IPS DF 6.9 (cell line): ENCODE results near the gene MARCKSL1.

Experiments used
- DNase-seq: peaks from one replicate; pipeline ENCODE4 v3.0.0-alpha.2; 2013; ENCODE audit warnings: low read depth, low spot score
- H3K27ac ChIP-seq: one replicate; pipeline ENCODE4 v1.5.1; 2013; ENCODE audit warnings: low read length, control low read depth
- H3K27me3 ChIP-seq: 2 replicates; pipeline ENCODE4 v1.6.1; 2013; ENCODE audit warnings: mild to moderate bottlenecking, low read length; ENCODE audit not compliant: control insufficient read depth, insufficient read depth
- H3K36me3 ChIP-seq: 2 replicates; pipeline ENCODE4 v1.6.1; 2013; ENCODE audit warnings: low read length; ENCODE audit not compliant: control insufficient read depth, insufficient read depth
- H3K4me1 ChIP-seq: 2 replicates; pipeline ENCODE4 v1.6.1; 2013; ENCODE audit warnings: low read length; ENCODE audit not compliant: control insufficient read depth, insufficient read depth
- H3K4me3 ChIP-seq: 2 replicates; pipeline ENCODE4 v1.5.1; 2013; ENCODE audit warnings: mild to moderate bottlenecking, low read length
- H3K9me3 ChIP-seq: 2 replicates; pipeline ENCODE4 v1.6.1; 2013; ENCODE audit warnings: low read length, inconsistent platforms; ENCODE audit not compliant: control insufficient read depth, insufficient read depth
- WGBS: extraction: QIAGEN DNeasy Blood & Tissue Kit; methylation state at CpG from one replicate; pipeline ENCODE4 v1.1.7; 2013; ENCODE audit warnings: mixed read lengths, missing lambda C conversion rate; ENCODE audit not compliant: insufficient read length, insufficient coverage; 5-methylcytosine and 5-hydroxymethylcytosine counted together

The MARCKSL1 gene

DNA sequence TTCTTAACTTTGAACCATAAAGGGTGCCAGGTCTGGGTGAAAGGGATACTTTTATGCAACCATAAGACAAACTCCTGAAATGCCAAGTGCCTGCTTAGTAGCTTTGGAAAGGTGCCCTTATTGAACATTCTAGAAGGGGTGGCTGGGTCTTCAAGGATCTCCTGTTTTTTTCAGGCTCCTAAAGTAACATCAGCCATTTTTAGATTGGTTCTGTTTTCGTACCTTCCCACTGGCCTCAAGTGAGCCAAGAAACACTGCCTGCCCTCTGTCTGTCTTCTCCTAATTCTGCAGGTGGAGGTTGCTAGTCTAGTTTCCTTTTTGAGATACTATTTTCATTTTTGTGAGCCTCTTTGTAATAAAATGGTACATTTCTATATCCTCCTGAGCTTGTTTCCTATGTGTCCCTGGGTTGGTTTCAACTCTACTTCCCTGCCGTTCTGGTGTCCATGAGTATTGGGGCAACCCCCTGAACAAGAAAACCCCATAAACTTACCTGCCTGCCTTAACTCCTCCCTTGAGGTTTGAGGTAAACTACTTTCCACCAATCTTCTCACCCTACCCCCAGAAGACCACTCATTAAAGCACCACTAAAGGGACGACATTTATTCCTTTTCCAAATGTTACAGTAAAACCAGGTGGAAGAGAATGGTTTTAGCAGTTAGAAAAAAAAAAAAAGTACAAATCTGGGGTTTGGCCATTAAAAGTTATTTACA is 2.6 kb downstream of the MARCKSL1 start:
- Histone ChIP-seq H3K4me3 (no peak overlapping the region), H3K27me3 (no peaks in the 10 kb centered on the region), H3K36me3 (peaks cover 28% of the 10 kb centered on the region; the same call in 1 of the 2 replicates), H3K9me3 (no peaks in the 10 kb centered on the region), H3K27ac (no peak overlapping the region), H3K4me1 (peaks cover 11% of the 10 kb centered on the region)
- WGBS: no CpG with 5 or more reads among the region's 3 CpGs
- DNase-seq: no peak

DNA sequence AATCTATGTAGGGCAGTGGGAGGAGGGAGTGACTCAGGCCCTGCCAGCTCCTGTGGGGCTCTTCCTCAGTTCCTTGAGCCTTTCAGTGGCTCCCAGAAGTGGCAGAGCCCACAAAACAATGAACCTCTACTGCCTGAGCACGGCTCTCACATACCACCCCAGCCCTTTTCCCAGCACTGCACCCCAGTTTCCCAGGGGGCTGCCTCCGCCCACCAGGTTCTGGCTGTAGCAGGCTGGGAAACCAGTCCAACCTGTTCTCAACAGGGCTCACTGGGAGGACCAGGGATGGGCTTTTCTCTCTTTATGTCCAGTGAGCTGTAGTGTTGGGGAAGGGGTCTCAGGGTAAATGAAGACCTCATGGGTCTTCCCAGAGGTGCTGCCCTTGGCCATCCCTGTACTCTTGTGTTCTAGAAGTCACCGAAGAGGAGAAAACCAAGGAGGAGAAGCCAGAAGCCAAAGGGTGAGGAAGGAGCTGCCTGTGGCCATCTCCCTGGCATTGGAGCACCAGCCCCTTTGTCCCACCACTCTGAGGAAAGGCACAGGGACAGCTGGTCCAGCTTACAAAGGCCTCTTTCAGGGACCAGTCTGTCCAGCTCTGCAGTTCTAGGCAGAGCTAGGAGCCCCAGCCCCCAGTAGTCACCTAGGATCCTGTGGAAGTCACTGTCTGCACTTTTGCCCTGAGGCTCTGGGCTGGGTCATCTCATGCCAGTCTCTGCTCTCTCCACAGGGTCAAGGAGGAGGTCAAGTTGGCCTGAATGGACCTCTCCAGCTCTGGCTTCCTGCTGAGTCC is 3.5 kb downstream of the MARCKSL1 start:
- Histone ChIP-seq H3K27me3 (no peaks in the 10 kb centered on the region), H3K4me3 (no peak overlapping the region), H3K4me1 (peaks cover 11% of the 10 kb centered on the region), H3K36me3 (peaks cover 28% of the 10 kb centered on the region; the same call in 1 of the 2 replicates), H3K27ac (no peak overlapping the region), H3K9me3 (no peaks in the 10 kb centered on the region)
- DNase-seq: no peak
- no CpG with 5 or more reads among the region's 3 CpGs for WGBS

- H3K9me3 ChIP-seq: no peaks in the 10 kb centered on the region
- H3K27me3 ChIP-seq: no peaks in the 10 kb centered on the region
- H3K27ac ChIP-seq: no peak overlapping the region
- WGBS: no CpG with 5 or more reads among the region's 12 CpGs
- DNase-seq: no peak
- H3K4me1 ChIP-seq: peaks cover 8% of the 10 kb centered on the region
- H3K4me3 ChIP-seq: no peak overlapping the region
- peaks cover 34% of the 10 kb centered on the region; the same call in 1 of the 2 replicates for H3K36me3 ChIP-seq
Observed at GRCh38 chr1:32331549-32331948, 4.5 kb downstream of the MARCKSL1 start.

- WGBS: no CpG with 5 or more reads among the region's 12 CpGs
- DNase-seq: no peak
Observed at GRCh38 chr1:32330558-32331151, 5.4 kb downstream of the MARCKSL1 start.

DNA sequence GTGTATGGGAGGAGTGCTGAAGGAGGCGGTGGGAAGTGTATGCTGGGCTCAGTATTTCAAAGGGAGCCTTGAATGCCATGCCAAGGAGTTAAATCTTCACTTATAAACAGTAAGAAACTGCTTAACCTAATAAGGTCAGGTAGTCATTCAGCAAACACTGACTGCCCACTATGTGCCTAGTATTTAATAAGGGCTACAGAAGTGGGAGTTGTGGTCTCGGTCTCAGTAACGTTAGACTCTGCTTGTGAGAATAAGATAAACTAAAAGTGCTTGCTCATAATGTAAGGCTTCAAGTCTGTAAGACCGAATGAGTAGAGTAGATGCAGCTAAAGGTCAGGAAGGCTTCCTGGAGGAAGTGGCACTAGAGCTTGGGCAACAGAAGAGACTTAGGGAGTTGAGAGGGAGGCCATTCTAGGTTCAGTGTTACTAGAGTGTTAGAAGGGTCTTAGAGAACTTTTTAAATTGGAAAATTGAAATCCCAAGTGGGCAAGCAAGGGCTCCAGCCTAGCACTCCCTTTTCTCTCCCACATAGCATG is 6.0 kb downstream of the MARCKSL1 start:
- no peak overlapping the region for H3K4me3 ChIP-seq
- H3K4me1 ChIP-seq: peaks cover 8% of the 10 kb centered on the region; the same call in 1 of the 2 replicates
- H3K36me3 ChIP-seq: peaks cover 34% of the 10 kb centered on the region; the same call in 1 of the 2 replicates
- H3K27me3 ChIP-seq: no peaks in the 10 kb centered on the region
- DNase-seq: no peak
- H3K9me3 ChIP-seq: no peaks in the 10 kb centered on the region
- no CpG with 5 or more reads among the region's 4 CpGs for WGBS
- no peak overlapping the region for H3K27ac ChIP-seq

More at GRCh38 chr1:32330558-32331151, 5.4 kb downstream of the MARCKSL1 start:
- Histone ChIP-seq H3K4me1 (peaks cover 8% of the 10 kb centered on the region; the same call in 1 of the 2 replicates), H3K9me3 (no peaks in the 10 kb centered on the region), H3K27ac (no peak overlapping the region), H3K4me3 (no peak overlapping the region), H3K36me3 (peaks cover 34% of the 10 kb centered on the region; the same call in 1 of the 2 replicates), H3K27me3 (no peaks in the 10 kb centered on the region)

GRCh38 chr1:32327204-32327603 is 8.8 kb downstream of the MARCKSL1 start:
- H3K36me3 ChIP-seq: peaks cover 22% of the 10 kb centered on the region; the same call in 1 of the 2 replicates
- WGBS: no CpG with 5 or more reads among the region's 11 CpGs

GRCh38 chr1:32321712-32322291 is 14.2 kb downstream of the MARCKSL1 start:
- Histone ChIP-seq H3K4me1 (no peaks in the 10 kb centered on the region), H3K4me3 (no peak overlapping the region), H3K27me3 (no peaks in the 10 kb centered on the region), H3K9me3 (no peaks in the 10 kb centered on the region), H3K27ac (no peak overlapping the region), H3K36me3 (peaks cover 5% of the 10 kb centered on the region; the same call in 1 of the 2 replicates)
- WGBS: no CpG with 5 or more reads among the region's 5 CpGs
- no peak for DNase-seq

More at GRCh38 chr1:32327204-32327603, 8.8 kb downstream of the MARCKSL1 start:
- Histone ChIP-seq H3K9me3 (no peaks in the 10 kb centered on the region), H3K27ac (no peak overlapping the region), H3K27me3 (no peaks in the 10 kb centered on the region), H3K4me3 (no peak overlapping the region), H3K4me1 (no peaks in the 10 kb centered on the region)
- no peak for DNase-seq

DNA sequence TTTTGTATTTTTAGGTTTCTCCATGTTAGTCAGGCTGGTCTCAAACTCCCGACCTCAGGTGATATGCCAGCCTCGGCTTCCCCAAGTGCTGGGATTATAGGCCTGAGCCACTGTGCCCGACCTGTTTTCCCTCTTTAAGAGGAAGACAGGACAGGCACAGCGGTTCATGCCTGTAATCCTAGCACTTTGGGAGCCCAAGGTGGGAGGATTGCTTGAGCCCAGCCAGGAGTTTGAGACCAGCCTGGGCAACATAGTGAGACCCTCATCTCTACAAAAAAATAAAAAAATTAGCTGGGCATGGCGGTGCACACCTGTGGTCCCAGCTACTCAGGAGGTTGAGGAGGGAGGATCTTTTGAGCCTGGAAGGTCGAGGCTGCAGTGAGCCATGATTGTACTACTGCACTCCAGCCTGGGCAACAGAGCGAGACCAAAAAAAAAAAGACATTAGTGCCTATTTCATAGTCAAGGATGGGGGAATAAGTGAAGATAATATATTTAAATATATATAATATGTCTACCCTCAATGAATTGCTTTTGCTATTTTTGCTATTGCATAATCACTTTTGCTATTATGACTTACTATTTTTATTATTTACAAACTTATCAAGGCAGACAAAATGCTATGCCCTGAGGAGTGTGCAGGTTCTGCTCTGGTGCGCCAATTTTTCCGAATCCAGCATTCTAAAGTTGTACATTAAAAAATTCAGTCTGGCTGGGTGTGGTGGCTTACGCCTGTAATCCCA is 17.7 kb downstream of the MARCKSL1 start:
- no peak overlapping the region for H3K27ac ChIP-seq
- H3K4me1 ChIP-seq: no peaks in the 10 kb centered on the region
- DNase-seq: no peak
- WGBS: no CpG with 5 or more reads among the region's 10 CpGs
- H3K36me3 ChIP-seq: peaks cover 4% of the 10 kb centered on the region; the same call in 1 of the 2 replicates
- no peaks in the 10 kb centered on the region for H3K9me3 ChIP-seq
- no peak overlapping the region for H3K4me3 ChIP-seq
- H3K27me3 ChIP-seq: no peaks in the 10 kb centered on the region

GRCh38 chr1:32316903-32317277 is 19.1 kb downstream of the MARCKSL1 start:
- Histone ChIP-seq H3K4me3 (no peak overlapping the region), H3K27ac (no peak overlapping the region), H3K27me3 (no peaks in the 10 kb centered on the region), H3K4me1 (no peaks in the 10 kb centered on the region), H3K9me3 (no peaks in the 10 kb centered on the region), H3K36me3 (peaks cover 3% of the 10 kb centered on the region; the same call in 1 of the 2 replicates)
- DNase-seq: no peak
- WGBS: no CpG with 5 or more reads among the region's 3 CpGs
